H1 (cell line): Measurements from ENCODE around the gene EPHB1. TPM values are rescaled to one million over a fixed set of nuclear protein-coding genes. Genes with fewer than 3 reads are reported as not detected.

Experiments
- KDM4A ChIP-seq: IDR thresholded peaks from one replicate; pipeline ENCODE4 v1.7.1; 2012; ENCODE audit warnings: low read depth, mild to moderate bottlenecking, moderate library complexity, low read length, inconsistent platforms; ENCODE audit not compliant: severe bottlenecking
- polyA plus RNA-seq, 7 experiments: library from polyadenylated mRNA; depleted of rRNA in 3 of 7; stranded (reverse) in 5 of 7; unstranded in 2 of 7; fragments of >200 nt in 5 of 7; fragments of 200-250 nt in 2 of 7; gene quantifications; 1 replicate in 5 of 7; 2 replicates in 1 of 7; 4 replicates in 1 of 7; pipeline versions ENCODE4 v1.2.1 to v1.2.3, GENCODE V29; 2011 to 2013; ENCODE audit warnings: missing spikeins in 2 of 7, mixed read lengths in 2 of 7
- total RNA-seq: library from RNA; stranded (reverse); fragmentation: NEBNext Ultra II Directional; extraction: Animal tissue kit (Norgen Biotek cat#: 25700); gene quantifications from 2 replicates; pipeline ENCODE4 v1.2.1, GENCODE V29; 2021
- TF ChIP-seq, protein P1 (sequence below): IDR thresholded peaks from 2 replicates; pipeline ENCODE4 v1.6.1; 2012; ENCODE audit warnings: inconsistent platforms

Gene EPHB1
- total and polyA plus RNA-seq, 2 of the 8 experiments (the other 6 are each of a cell fraction or from before 2014, with no cell fraction given): 3.5 to 5.9 TPM

GRCh38 chr3:134944429-134944828 is 149.4 kb downstream of the EPHB1 start (continued):
- no peak for TF ChIP-seq KDM4A
- TF ChIP-seq, protein P1, sequence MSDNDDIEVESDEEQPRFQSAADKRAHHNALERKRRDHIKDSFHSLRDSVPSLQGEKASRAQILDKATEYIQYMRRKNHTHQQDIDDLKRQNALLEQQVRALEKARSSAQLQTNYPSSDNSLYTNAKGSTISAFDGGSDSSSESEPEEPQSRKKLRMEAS: no peak
